Uterus (tissue), 4 donors: ENCODE results near the gene PLCG1. TPM values are rescaled to one million over a fixed set of nuclear protein-coding genes. Genes with fewer than 3 reads are reported as not detected.
A peak's percentile ranks its signal among the peaks of the same experiment; 100 is the strongest.

ENCODE experiments used
- DNase-seq, 2 donors: peaks; one replicate each; pipeline ENCODE4 v3.0.0-alpha.2; 2019 to 2020
- H3K27ac ChIP-seq, 2 donors: fragments of 200-600 bp; sonication (generic); 1 replicate in 1 of 2; 2 replicates in 1 of 2; pipeline ENCODE4 v1.5.1; 2016 to 2018
- H3K27me3 ChIP-seq, 2 donors: fragments of 200-600 bp; sonication (generic); one replicate each; pipeline ENCODE4 v1.5.1; 2018 to 2019; ENCODE audit warnings: control low read depth in 1 of 2
- H3K36me3 ChIP-seq, 2 donors: fragments of 200-600 bp; sonication (generic); one replicate each; pipeline ENCODE4 v1.5.1; 2019; ENCODE audit warnings: control low read depth in 1 of 2
- H3K4me1 ChIP-seq, 2 donors: fragments of 200-600 bp; sonication (generic); one replicate each; pipeline ENCODE4 v1.5.1; 2018 to 2019; ENCODE audit warnings: control low read depth in 1 of 2
- H3K4me3 ChIP-seq, 2 donors: fragments of 200-600 bp; sonication (generic); 1 replicate in 1 of 2; 2 replicates in 1 of 2; pipeline ENCODE4 v1.5.1; 2018 to 2019; ENCODE audit warnings: mild to moderate bottlenecking in 1 of 2
- H3K9me3 ChIP-seq, 2 donors: fragments of 200-600 bp; sonication (generic); one replicate each; pipeline ENCODE4 v1.5.1; 2019; ENCODE audit warnings: control low read depth in 1 of 2
- POLR2A ChIP-seq, 2 donors: fragments of 450-650 bp; IDR thresholded peaks; one replicate each; pipeline ENCODE4 v1.6.1; 2016; ENCODE audit warnings: antibody characterized with exemption in 2 of 2, mild to moderate bottlenecking in 1 of 2, moderate library complexity in 1 of 2
- intact Hi-C: fragments of 100-400 bp; cut with DNase I; formaldehyde crosslinking; loops from one replicate; pipeline ENCODE4 v1.15.1; 2023; ENCODE audit warnings: low total_unique reads
- total RNA-seq, 4 donors: library from RNA; depleted of rRNA in 3 of 4; stranded (reverse); fragments of >200 nt in 3 of 4; gene quantifications; one replicate each; pipeline versions ENCODE4 v1.1.0 to v1.2.4, GENCODE V29; 2014 to 2023
- TF ChIP-seq, protein P1 (sequence below), 4 experiments: fragments of 200-600 bp in 2 of 4; fragments of 450-650 bp in 2 of 4; sonication (generic) in 2 of 4; IDR thresholded peaks; one replicate each; pipeline ENCODE4 v1.5.1; 2016 to 2019; ENCODE audit warnings: antibody characterized with exemption in 4 of 4, mild to moderate bottlenecking in 2 of 4, moderate library complexity in 1 of 4
- donor health status: DM: yes; HTN: yes; CAD: no.

PLCG1 gene
- 100 to 1,000 TPM in 3 of 4 donors, 10 to 100 TPM in 1; 38.8 to 180 (median 138) TPM for total RNA-seq

DNA sequence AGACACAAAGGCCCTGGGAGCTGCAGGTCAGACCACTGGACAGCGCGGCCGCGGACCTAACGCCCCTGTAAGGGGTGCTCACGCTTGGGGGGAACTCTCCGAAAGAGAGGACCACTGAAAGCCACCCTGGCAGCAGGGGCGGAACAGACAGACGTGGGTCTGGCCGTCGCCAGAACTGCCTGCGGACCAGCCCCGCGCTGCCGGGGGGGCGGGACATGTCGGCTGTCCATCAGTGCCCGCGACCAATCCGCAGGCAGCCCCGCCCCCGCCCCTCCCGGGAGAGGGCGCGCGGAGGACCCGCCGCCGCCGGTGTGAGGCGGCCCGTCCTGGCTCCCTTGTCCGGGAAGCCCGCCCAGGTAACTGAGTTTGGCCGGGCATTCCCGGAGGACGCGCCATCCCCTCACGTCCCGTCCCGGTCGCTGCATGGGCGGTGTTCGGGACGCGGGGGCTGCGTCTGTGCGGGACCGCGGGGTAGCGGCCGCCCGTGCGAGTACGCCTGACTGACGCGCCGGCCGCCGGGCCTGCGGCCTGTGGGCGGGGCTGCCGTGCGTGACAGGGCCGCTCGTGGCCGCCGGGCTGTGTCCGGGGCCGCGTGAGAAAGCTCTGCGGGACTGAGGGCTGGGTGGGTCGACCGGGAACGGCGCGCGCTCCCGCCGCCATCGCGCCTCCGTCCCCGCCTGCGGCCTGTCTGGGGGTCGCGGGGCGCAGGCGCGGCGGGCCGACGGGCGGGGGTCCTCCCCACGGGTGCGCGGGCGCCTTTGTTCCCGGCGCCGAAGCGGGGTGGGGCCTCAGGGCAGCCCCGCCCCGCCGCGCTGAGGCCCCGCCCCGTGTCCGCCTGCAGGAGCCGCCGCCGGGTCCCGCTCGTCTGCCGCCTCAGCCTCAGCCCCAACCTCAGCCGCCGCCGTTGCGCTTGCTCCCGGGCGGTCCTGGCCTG lies at the start of gene PLCG1:
PLCG1 (plus strand) TSS at position 864 of the 934 bp plus-strand sequence. CDS start 99 bp downstream, outside the sequence.
- H3K27me3 ChIP-seq: no peaks in the 10 kb centered on the region
- intact Hi-C loops: no loop called here
- peak; percentile 88 to 90 for DNase-seq
- H3K4me3 ChIP-seq: peak within 1 kb of the TSS; percentile 61 to 99
- H3K27ac ChIP-seq: peak within 1 kb of the TSS; percentile 93 to 99
- TF ChIP-seq, protein P1, sequence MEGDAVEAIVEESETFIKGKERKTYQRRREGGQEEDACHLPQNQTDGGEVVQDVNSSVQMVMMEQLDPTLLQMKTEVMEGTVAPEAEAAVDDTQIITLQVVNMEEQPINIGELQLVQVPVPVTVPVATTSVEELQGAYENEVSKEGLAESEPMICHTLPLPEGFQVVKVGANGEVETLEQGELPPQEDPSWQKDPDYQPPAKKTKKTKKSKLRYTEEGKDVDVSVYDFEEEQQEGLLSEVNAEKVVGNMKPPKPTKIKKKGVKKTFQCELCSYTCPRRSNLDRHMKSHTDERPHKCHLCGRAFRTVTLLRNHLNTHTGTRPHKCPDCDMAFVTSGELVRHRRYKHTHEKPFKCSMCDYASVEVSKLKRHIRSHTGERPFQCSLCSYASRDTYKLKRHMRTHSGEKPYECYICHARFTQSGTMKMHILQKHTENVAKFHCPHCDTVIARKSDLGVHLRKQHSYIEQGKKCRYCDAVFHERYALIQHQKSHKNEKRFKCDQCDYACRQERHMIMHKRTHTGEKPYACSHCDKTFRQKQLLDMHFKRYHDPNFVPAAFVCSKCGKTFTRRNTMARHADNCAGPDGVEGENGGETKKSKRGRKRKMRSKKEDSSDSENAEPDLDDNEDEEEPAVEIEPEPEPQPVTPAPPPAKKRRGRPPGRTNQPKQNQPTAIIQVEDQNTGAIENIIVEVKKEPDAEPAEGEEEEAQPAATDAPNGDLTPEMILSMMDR (IDR thresholded peaks at IDR 0.05): peak in 1 of 4 experiments; percentile 15
- TF ChIP-seq POLR2A (IDR thresholded peaks at IDR 0.05): peak; percentile 82 to 89
- H3K9me3 ChIP-seq: no peaks in the 10 kb centered on the region
- no peaks in the 10 kb centered on the region for H3K36me3 ChIP-seq
- H3K4me1 ChIP-seq: peaks cover 8 to 10% of the 10 kb centered on the region in 2 donors

DNA sequence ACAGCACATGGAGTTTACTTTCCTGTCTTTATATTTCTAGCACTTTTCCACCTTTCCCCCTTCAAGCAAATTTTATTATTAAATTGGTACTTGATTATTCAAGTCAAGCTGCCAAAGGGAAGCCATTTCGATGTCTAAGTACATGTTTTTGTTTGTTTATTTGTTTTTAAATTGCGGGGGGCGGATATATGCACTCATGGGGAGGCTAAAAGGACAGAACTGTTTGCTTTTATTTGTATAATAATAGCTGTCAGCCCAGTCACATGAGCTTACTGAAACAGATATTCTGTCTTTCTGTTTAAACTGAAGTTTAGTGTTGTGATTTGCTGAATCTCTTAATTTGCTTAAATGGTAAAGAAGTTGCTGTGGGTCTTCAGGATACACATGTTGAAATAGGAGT lies 49.6 kb upstream of the PLCG1 start:
- DNase-seq: no peak
- Histone ChIP-seq H3K4me1 (peaks cover 0 to 4% of the 10 kb centered on the region in 2 donors), H3K4me3 (no peak overlapping the region), H3K36me3 (no peaks in the 10 kb centered on the region), H3K27me3 (no peaks in the 10 kb centered on the region), H3K27ac (no peak overlapping the region), H3K9me3 (no peaks in the 10 kb centered on the region)
- TF ChIP-seq POLR2A (IDR thresholded peaks at IDR 0.05): no peak
- TF ChIP-seq, protein P1 (IDR thresholded peaks at IDR 0.05): no peak
- intact Hi-C loops: no loop called here

DNA sequence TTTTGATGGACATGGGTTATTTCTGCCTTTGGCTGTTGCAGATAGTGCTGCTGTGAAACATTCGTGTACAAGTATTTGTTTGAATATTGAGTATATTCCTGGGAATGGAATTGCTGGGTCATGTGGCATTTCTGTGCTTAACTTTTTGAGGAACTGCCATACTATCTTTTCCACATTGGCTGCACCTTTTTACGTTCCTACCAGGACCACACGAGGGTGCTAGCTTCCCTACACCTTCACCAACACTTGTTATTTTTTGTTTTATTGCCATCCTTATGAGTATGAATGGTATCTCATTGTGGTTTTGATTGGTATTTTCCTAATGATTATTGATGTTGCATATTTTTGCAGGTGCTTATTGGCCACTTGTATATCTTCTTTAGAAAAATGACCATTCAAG lies 47.8 kb upstream of the PLCG1 start:
- Histone ChIP-seq H3K27me3 (no peaks in the 10 kb centered on the region), H3K27ac (no peak overlapping the region), H3K4me1 (peaks cover 0 to 9% of the 10 kb centered on the region in 2 donors), H3K36me3 (no peaks in the 10 kb centered on the region), H3K9me3 (no peaks in the 10 kb centered on the region), H3K4me3 (no peak overlapping the region)
- DNase-seq: no peak
- TF ChIP-seq, protein P1 (IDR thresholded peaks at IDR 0.05): no peak
- no peak for TF ChIP-seq POLR2A (IDR thresholded peaks at IDR 0.05)
- intact Hi-C loops: no loop called here

DNA sequence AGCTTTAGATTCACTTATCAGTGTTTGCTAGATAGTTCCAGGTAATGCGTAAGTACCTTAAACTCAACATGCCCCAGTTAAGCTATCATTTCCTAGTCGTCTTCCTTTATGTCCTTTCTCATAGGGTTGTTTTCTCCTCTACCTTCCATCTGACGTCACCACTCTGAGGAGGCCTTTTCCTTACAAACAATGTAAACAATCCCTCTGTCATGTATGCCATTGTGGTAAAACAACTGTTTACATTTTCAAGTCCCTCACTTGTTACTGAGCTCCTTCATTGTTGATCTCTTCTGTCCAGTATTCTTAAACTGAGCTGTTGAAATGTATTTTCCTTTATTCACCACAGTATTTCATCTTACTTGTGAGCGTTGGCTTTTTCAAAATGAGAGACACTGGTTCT lies 45.4 kb upstream of the PLCG1 start:
- intact Hi-C loops: loop anchor here (10.0 kb wide), 1 partner anchor 97 kb away; no protein-coding TSS in a partner anchor
- H3K4me3 ChIP-seq: no peak overlapping the region
- H3K36me3 ChIP-seq: no peaks in the 10 kb centered on the region
- H3K9me3 ChIP-seq: no peaks in the 10 kb centered on the region
- TF ChIP-seq POLR2A (IDR thresholded peaks at IDR 0.05): no peak
- TF ChIP-seq, protein P1 (IDR thresholded peaks at IDR 0.05): no peak
- H3K27me3 ChIP-seq: no peaks in the 10 kb centered on the region
- DNase-seq: no peak
- H3K4me1 ChIP-seq: peaks cover 0 to 9% of the 10 kb centered on the region in 2 donors
- peak overlapping the region; percentile 7 to 21 for H3K27ac ChIP-seq
